NCI-H2107 treated with DMSO at 0.1 percent for 48 hours (cell line): ENCODE results near the gene GHR.
"Not testable (repeated sequence)": the region's sequence is repeated elsewhere in the genome, so short reads cannot be mapped to it uniquely, and the experiment has no call there.

Experiments used
- DNase-seq: peaks from one replicate; lab custom pipeline; 2025; ENCODE audit not compliant: unreplicated experiment; lab: John Stamatoyannopoulos, UW

The GHR gene

DNA sequence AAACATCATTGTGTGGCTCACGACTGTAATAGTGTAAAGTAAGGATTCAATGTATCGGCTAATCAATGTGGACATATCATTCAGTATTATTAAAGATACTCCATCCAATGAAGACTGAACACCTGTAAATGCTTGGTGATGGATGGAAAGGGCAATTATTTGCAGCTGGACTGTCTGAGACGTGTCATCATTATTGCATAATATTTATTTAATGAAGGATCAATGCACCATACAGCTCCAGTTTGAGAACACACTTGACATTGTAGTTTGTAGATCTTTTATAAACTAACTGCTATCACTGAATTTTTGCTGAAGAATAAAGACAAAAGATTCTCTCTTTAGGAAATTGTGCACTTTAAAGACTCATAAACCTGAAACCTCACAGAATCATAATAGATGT, 215.7 kb downstream of the GHR start:
- DNase-seq = no peak

GRCh38 chr5:42640835-42641234, 217.6 kb downstream of the GHR start:
- no peak for DNase-seq

DNA sequence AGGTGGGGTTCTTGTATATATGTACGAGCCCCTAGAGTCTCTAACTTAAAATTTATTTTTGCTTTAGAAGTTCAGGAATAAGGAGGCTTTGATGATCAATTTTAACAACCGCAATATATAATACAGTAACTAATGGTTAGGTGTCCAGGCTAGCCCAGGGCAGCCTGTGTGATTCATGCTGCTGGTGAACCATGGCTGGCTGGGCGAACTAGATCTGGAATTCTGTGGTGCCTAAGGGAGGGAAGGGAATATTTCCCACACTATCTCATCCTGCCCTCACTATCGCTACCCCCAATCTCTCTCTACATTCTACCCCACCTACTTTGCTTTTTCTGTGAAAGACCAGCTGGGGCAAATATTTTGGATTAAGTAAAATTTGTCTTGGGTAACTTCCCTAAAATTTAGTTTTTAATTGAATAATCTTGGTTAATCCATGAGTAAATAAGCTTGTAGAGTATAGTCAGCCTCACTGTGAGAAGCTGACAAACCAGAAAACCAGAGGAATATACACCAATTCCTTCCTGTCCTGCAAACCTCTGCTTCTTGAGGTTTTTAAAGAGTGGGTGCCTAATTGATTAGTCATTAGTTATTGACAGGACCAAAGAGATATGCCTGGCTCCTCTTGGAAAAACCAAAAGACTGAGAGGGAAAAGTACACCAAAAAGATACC, 218.2 kb downstream of the GHR start:
- DNase-seq = no peak

GRCh38 chr5:42642006-42642405, 218.8 kb downstream of the GHR start:
- DNase-seq = no peak

DNA sequence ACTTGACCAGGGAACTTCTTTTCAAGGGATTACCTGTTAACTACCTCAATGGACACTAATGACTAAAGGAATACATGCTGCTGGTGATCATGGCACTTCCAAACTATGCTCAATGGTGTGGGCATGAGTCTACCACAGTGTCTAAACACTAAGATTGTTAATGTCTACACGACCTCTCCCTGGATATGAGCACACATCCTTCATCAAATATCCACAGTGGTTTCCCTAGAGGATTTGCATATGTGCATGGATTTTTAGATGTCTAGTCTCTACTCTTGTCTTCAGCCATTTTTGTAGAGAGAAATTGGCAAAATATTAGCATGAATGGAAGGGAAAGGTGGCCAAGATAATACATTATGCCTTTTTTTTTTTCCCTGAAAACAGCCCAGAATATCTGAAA, 220.1 kb downstream of the GHR start:
- no peak for DNase-seq

DNA sequence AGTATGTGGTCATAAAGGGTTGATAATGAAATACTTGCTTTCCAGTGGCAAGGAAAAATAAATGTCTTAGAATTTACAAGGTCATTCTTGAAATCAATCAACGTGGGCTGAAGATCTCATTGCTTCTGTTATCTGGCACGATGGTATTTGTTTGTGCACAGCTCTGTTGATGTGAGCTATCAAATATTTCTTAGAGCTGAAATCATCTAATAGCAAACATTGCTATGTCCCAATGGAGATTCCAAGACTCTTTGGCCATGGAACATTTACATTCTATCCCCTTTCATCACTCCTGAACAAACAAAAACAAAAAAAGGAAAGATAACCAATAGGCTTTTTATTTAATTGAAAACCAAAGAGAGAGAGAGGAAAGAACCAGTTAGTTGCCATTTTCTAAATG, 221.9 kb downstream of the GHR start:
- DNase-seq = no peak

DNA sequence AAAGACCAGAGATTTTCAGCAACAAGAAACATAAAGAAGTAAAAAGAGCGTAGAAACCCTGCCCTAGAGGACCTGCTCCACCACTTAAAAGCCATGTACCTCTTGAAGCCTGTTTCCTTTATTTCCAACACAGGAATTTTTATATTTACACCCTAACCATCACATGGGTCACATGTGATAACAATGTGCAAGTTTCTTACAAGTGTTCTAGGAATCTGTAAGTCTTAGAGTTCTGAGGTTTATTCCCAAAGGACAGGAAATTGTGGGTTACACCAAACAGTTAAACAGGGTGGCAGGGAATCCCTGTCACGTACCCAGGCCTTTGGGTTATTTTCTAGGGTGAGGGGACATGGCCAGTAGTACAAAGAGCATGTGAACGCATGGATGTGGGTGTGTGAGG, 224.8 kb downstream of the GHR start:
- no peak for DNase-seq

DNA sequence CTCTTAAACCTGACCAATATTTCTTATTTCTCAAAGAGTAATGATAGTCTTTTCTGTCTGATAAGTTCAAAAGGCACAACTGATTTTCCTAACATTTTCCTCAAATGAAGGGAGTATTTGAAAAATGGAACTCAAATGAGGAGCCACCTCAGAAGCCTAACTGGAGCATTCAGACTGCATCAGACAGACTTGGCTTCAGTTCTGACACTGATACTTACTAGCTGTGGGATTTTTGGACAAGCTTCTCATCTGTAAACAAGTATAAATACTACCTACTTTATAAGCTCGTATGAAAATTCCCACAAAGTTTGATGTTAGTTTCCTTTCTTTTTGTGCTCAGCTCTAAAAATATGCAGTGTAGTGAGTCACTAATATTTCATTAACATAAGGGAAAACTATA, 225.7 kb downstream of the GHR start:
- no peak for DNase-seq

DNA sequence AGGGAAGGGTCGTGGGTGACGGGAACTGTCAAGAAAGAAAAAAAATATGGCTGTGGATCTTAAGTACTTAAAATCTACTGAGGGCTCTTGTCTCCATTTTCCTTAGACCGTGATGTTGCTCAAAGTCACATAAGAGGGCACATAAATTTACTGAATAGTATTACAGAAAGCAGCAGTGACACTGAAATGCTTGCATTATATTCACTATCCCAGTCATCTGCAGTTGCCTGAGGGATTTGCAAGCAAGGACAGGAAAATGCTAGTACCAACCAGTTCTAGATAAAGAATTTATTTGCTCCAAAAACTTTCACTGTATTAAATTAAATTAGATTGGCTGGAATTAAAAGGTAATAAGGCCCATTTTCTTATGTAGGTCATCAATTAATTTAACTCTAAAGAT, 226.8 kb downstream of the GHR start:
- no peak for DNase-seq

GRCh38 chr5:42653705-42654104, 230.5 kb downstream of the GHR start:
- DNase-seq = no peak

- DNase-seq = no peak
Observed at GRCh38 chr5:42654645-42655044, 231.4 kb downstream of the GHR start.

DNA sequence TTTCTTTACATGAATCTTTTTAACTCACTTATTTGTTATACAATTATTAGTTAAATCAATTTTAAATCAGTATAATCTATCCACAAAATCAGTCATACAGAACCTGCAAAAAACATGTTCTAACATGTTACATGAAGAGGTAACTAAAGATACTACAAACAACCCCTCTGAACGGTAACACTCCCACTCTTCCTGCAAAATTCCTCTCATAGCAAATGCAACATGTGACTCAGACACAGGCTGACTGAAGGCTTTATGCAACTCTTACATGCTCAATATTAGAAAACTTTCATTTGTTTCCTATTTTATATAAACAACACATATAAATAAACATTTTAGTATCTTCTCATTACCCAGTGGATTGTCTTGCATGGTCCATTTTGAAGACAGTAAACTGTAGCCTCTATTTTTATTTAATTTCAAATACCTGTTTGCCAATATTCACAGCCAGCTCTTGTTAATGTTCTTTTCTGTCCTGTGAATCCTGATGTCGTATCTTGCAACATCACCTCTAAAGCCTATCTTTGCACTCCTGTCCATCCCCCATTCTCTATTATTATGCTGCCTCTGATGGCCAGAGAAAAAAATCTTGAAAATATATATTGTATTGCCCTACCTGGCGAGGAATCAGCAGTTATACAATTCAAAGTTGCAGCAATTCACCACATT, 232.9 kb downstream of the GHR start:
- no peak for DNase-seq

DNA sequence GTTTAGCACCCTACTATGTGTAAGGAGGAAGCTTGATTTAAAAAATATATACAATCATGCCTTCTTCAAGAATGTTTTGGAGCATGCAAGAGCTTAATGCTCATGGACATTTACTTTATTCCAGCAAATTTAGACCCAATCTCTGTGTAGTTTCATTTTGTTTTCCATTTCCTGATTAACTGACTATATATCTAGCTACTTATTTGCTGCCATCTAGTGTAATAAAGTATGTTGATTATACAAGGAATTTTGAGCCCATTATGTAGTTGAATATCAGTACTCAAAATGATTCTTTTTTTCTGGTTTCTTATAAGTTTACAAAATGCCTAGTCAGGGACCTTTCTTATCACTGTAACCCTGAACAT, 233.4 kb downstream of the GHR start:
- no peak for DNase-seq

DNA sequence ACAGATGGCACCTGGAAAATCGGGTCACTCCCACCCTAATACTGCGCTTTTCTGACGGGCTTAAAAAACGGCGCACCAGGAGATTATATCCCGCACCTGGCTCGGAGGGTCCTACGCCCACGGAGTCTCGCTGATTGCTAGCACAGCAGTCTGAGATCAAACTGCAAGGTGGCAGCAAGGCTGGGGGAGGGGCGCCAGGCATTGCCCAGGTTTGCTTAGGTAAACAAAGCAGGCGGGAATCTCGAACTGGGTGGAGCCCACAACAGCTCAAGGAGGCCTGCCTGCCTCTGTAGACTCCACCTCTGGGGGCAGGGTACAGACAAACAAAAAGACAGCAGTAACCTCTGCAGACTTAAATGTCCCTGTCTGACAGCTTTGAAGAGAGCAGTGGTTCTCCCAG, 236.6 kb downstream of the GHR start:
- DNase-seq = not testable (repeated sequence)

- no peak for DNase-seq
Observed at GRCh38 chr5:42665857-42666256, 242.6 kb downstream of the GHR start.

DNA sequence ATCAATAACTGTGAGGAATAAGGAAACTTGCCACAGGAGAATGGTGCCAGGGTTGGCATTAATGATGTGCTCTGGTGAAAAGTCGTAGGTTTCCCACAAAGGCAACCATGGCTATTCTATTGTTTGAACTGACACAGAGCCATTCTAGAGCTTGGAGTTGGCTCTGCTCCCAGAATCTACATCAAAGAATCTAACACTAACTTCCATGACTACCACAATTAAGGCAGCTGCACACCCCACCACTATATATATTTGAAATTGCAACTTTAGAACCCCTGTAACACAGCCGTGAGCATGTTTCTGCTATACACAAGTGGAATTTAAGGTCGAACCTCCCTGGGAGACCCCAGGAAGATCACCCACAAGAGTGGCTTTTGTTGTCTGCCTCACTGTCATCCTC, 243.6 kb downstream of the GHR start:
- DNase-seq = no peak

GRCh38 chr5:42668254-42668653, 245.0 kb downstream of the GHR start:
- DNase-seq = no peak

GRCh38 chr5:42672925-42673324, 249.7 kb downstream of the GHR start:
- DNase-seq = no peak

DNA sequence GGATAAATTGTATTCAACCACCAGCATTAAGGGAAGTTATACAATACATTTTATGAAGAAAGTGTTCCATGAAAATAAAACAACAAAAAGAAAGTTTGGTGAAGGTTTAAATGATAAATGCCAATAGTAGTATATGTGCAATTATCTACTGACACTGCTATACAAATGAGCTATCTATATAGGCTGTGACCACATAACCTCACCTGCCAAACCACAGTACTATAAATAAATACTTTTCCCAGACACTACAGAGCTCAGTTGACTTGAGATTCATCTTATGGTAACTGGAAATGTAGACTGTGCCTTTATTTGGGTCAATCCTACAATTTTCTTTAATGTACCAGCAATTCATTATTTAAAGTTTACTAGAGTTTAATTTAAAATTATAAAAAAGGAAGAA, 252.4 kb downstream of the GHR start:
- no peak for DNase-seq

GRCh38 chr5:42676362-42676761, 253.1 kb downstream of the GHR start:
- no peak for DNase-seq

DNA sequence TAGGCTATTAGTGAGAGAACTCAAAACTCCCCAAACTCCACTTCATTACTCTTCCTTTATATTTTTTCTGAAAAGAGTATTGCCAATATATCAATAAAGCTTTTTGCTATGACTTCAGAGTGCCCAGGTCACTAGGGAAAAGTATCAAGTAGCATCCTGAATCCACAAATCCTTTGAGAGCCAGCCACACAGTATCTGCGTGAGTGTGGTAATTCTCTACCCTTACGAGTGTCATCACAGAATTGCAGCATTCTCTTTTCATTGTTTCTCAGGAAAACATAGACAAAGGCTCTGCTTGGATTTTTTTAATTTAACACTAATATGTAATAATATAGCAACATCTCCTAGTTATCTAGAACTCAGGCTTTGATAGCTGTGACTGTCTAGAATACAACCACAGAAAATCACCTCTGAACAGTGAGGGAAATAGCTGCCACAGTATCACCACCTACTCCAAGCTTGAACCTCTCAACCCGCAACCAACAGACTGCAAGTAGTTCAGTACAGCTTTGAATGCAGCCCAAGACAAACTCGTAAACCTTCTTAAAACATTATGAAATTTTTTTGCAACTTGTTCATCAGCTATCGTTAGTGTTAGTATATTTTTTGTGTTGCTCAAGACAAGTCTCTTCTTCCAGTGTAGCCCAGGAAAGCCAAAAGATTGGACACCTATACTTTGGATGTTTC, 254.1 kb downstream of the GHR start:
- DNase-seq = no peak

GRCh38 chr5:42680046-42680445, 256.8 kb downstream of the GHR start:
- no peak for DNase-seq

DNA sequence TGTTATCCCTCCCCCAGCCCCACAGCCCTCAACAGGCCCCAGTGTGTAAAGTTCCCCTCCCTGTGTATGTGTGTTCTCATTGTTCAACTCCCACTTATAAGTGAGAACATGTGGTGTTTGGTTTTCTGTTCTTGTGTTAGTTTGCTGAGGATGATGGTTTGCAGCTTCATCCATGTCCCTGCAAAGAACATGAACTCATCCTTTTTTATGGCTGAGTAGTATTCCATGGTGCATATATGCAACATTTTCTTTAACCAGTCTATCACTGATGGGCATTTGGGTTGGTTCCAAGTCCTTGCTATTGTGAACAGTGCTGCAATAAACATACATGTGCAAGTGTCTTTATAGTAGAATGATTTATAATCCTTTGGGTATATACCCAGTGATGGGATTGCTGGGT, 261.8 kb downstream of the GHR start:
- not testable (repeated sequence) for DNase-seq
